HS-27A (cell line): ENCODE measurements around the gene CDRT15.
"Not testable (repeated sequence)": the region's sequence is repeated elsewhere in the genome, so short reads cannot be mapped to it uniquely, and the experiment has no call there.

Source experiments
- DNase-seq: peaks from one replicate; pipeline ENCODE4 v3.0.0-alpha.2; 2012; ENCODE audit warnings: low read depth, missing footprints

Gene CDRT15

GRCh38 chr17:14236762-14237161 lies at the start of gene CDRT15:
TSS of gene CDRT15 (minus strand) at chr17:14236862. CDS start at chr17:14236833, 29 bp downstream.
- not testable (repeated sequence) for DNase-seq

- DNase-seq, result no peak
Measured at GRCh38 chr17:14282726-14283125, 46.1 kb upstream of the CDRT15 start.

GRCh38 chr17:14281530-14281929 lies 44.9 kb upstream of the CDRT15 start:
- no peak for DNase-seq

GRCh38 chr17:14276535-14277250 lies 40.0 kb upstream of the CDRT15 start:
- DNase-seq, result no peak

GRCh38 chr17:14270508-14270907 lies 33.8 kb upstream of the CDRT15 start:
- no peak for DNase-seq

- no peak for DNase-seq
Measured at GRCh38 chr17:14269473-14269872, 32.8 kb upstream of the CDRT15 start.

- DNase-seq, result no peak
Measured at GRCh38 chr17:14268264-14268663, 31.6 kb upstream of the CDRT15 start.

GRCh38 chr17:14261406-14261805 lies 24.7 kb upstream of the CDRT15 start:
- no peak for DNase-seq

- DNase-seq, result no peak
Measured at GRCh38 chr17:14245629-14246028, 9.0 kb upstream of the CDRT15 start.

GRCh38 chr17:14245002-14245401 lies 8.3 kb upstream of the CDRT15 start:
- DNase-seq, result no peak

- DNase-seq, result not testable (repeated sequence)
Measured at GRCh38 chr17:14239271-14239670, 2.6 kb upstream of the CDRT15 start.

- not testable (repeated sequence) for DNase-seq
Measured at GRCh38 chr17:14236032-14236431, 630 bp downstream of the CDRT15 start.

GRCh38 chr17:14235047-14235446 lies 1.6 kb downstream of the CDRT15 start:
- DNase-seq, result not testable (repeated sequence)

GRCh38 chr17:14231187-14231586 lies 5.5 kb downstream of the CDRT15 start:
- not testable (repeated sequence) for DNase-seq

- DNase-seq, result no peak
Measured at GRCh38 chr17:14228903-14229302, 7.8 kb downstream of the CDRT15 start.

GRCh38 chr17:14227052-14227451 lies 9.6 kb downstream of the CDRT15 start:
- DNase-seq, result no peak

GRCh38 chr17:14225254-14225980 lies 11.2 kb downstream of the CDRT15 start:
- no peak for DNase-seq

GRCh38 chr17:14222611-14223010 lies 14.1 kb downstream of the CDRT15 start:
- DNase-seq, result no peak

- no peak for DNase-seq
Measured at GRCh38 chr17:14214271-14214670, 22.4 kb downstream of the CDRT15 start.

GRCh38 chr17:14212401-14212800 lies 24.3 kb downstream of the CDRT15 start:
- DNase-seq, result no peak

- no peak for DNase-seq
Measured at GRCh38 chr17:14211801-14212200, 24.9 kb downstream of the CDRT15 start.

- no peak for DNase-seq
Measured at GRCh38 chr17:14211246-14211645, 25.4 kb downstream of the CDRT15 start.

GRCh38 chr17:14209215-14209614 lies 27.4 kb downstream of the CDRT15 start:
- no peak for DNase-seq
